ENCODE data around the gene AGA.

Gene AGA

GRCh38 chr4:177479063-177479462 is 36.8 kb upstream of the AGA start:
- no peaks in the 10 kb centered on the region for H3K9me3 ChIP-seq
- no peak for TF ChIP-seq CTCF (IDR thresholded peaks at IDR 0.05; ENCODE audit: low read depth, low read length)
- peak overlapping the region; percentile 20 for H3K4me3 ChIP-seq (ENCODE audit: low read depth, low read length)
- H3K36me3 ChIP-seq = no peaks in the 10 kb centered on the region
- peaks cover 10% of the 10 kb centered on the region for H3K4me1 ChIP-seq
- no peaks in the 10 kb centered on the region for H3K27me3 ChIP-seq
- DNase-seq = no peak

GRCh38 chr4:177478496-177478895 is 36.3 kb upstream of the AGA start:
- DNase-seq = no peak
- no peaks in the 10 kb centered on the region for H3K9me3 ChIP-seq
- H3K36me3 ChIP-seq = no peaks in the 10 kb centered on the region
- H3K4me3 ChIP-seq (ENCODE audit: low read depth, low read length) = no peak overlapping the region
- no peaks in the 10 kb centered on the region for H3K27me3 ChIP-seq
- peaks cover 11% of the 10 kb centered on the region for H3K4me1 ChIP-seq
- TF ChIP-seq CTCF (IDR thresholded peaks at IDR 0.05; ENCODE audit: low read depth, low read length) = no peak

GRCh38 chr4:177473991-177474390 is 31.8 kb upstream of the AGA start:
- Histone ChIP-seq H3K27me3 (no peaks in the 10 kb centered on the region), H3K4me3 (ENCODE audit: low read depth, low read length) (no peak overlapping the region), H3K36me3 (no peaks in the 10 kb centered on the region), H3K9me3 (no peaks in the 10 kb centered on the region), H3K4me1 (peaks cover 11% of the 10 kb centered on the region)
- TF ChIP-seq CTCF (IDR thresholded peaks at IDR 0.05; ENCODE audit: low read depth, low read length) = no peak
- DNase-seq = no peak

- H3K27me3 ChIP-seq = no peaks in the 10 kb centered on the region
- no peak overlapping the region for H3K4me3 ChIP-seq (ENCODE audit: low read depth, low read length)
- no peak for TF ChIP-seq CTCF (IDR thresholded peaks at IDR 0.05; ENCODE audit: low read depth, low read length)
- no peaks in the 10 kb centered on the region for H3K4me1 ChIP-seq
- no peaks in the 10 kb centered on the region for H3K36me3 ChIP-seq
- no peak for DNase-seq
- no peaks in the 10 kb centered on the region for H3K9me3 ChIP-seq
Measured at GRCh38 chr4:177464026-177464425, 21.8 kb upstream of the AGA start.

- H3K36me3 ChIP-seq = no peaks in the 10 kb centered on the region
- no peak for DNase-seq
- H3K27me3 ChIP-seq = no peaks in the 10 kb centered on the region
- no peak overlapping the region for H3K4me3 ChIP-seq (ENCODE audit: low read depth, low read length)
- H3K9me3 ChIP-seq = no peaks in the 10 kb centered on the region
- no peak for TF ChIP-seq CTCF (IDR thresholded peaks at IDR 0.05; ENCODE audit: low read depth, low read length)
- H3K4me1 ChIP-seq = no peaks in the 10 kb centered on the region
Measured at GRCh38 chr4:177461606-177462005, 19.4 kb upstream of the AGA start.

GRCh38 chr4:177460460-177460859 is 18.2 kb upstream of the AGA start:
- no peaks in the 10 kb centered on the region for H3K27me3 ChIP-seq
- peaks cover 2% of the 10 kb centered on the region; the same call in 1 of the 2 replicates for H3K4me1 ChIP-seq
- no peak for DNase-seq
- H3K9me3 ChIP-seq = no peaks in the 10 kb centered on the region
- no peaks in the 10 kb centered on the region for H3K36me3 ChIP-seq
- H3K4me3 ChIP-seq (ENCODE audit: low read depth, low read length) = no peak overlapping the region
- TF ChIP-seq CTCF (IDR thresholded peaks at IDR 0.05; ENCODE audit: low read depth, low read length) = no peak

All from BE2C (cell line).